ENCODE measurements around the gene MFSD11. TPM values are rescaled to one million over a fixed set of nuclear protein-coding genes. Genes with fewer than 3 reads are reported as not detected.

Gene MFSD11
- total and polyA plus RNA-seq, 2 donors (not counting 3 experiments of a cell fraction or from before 2014, with no cell fraction given): 23.5 to 35.2 TPM

GRCh38 chr17:76737082-76737675 is 740 bp upstream of the MFSD11 start, which contains the start of gene SRSF2:
SRSF2 (minus strand) TSS chr17:76737331; CDS start chr17:76737160, 171 bp downstream.
- Histone ChIP-seq H3K27me3 (ENCODE audit: control insufficient read depth in 2 of 2, insufficient read depth in 2 of 2, low read length in 2 of 2) (no peaks in the 10 kb centered on the region), H3K36me3 (ENCODE audit: control insufficient read depth in 2 of 2, extremely low read depth in 1 of 2, insufficient read depth in 2 of 2, low read length in 2 of 2) (peaks cover 6 to 30% of the 10 kb centered on the region in 2 experiments), H3K27ac (ENCODE audit: insufficient read depth, low read depth, low read length) (peak within 1 kb of the TSS; percentile 92), H3K4me1 (ENCODE audit: control insufficient read depth, extremely low read depth, insufficient read depth, low read length) (peaks cover 38% of the 10 kb centered on the region), H3K9ac (replicated peaks; ENCODE audit: extremely low read depth, insufficient read depth, low read length) (peak within 1 kb of the TSS; percentile 97), H3K9me1 (replicated peaks; ENCODE audit: control insufficient read depth, extremely low read depth, insufficient read depth, low read length) (no peaks in the 10 kb centered on the region), H3K9me3 (replicated peaks; ENCODE audit: control insufficient read depth, insufficient read depth, low read length) (no peaks in the 10 kb centered on the region), H3K79me2 (ENCODE audit: control insufficient read depth, insufficient read depth, low read length) (peaks cover 59% of the 10 kb centered on the region), H3K4me3 (replicated peaks in 1 of 3; ENCODE audit: insufficient read depth in 1 of 3, low read depth in 1 of 3, low read length in 3 of 3) (peak within 1 kb of the TSS; percentile 82 to 96 (median 90)), H4K20me1 (replicated peaks; ENCODE audit: control insufficient read depth, extremely low read depth, insufficient read depth, low read length) (peaks cover 6% of the 10 kb centered on the region), H3K4me2 (ENCODE audit: insufficient read depth, low read length) (peak within 1 kb of the TSS; percentile 99), H2AFZ (ENCODE audit: low read depth, low read length) (peak within 1 kb of the TSS; percentile 87)
- ChIA-PET CTCF (interaction anchor here (2.1 to 3.8 kb wide), 2 partner anchors 10 to 18 kb away, joined by 5 to 22 read pairs; partner anchors contain the start of genes JMJD6 and METTL23), POLR2A (interaction anchor here (0.7 to 2.7 kb wide), 6 partner anchors 9 to 66 kb away, joined by 3 to 21 read pairs (median 4); partner anchors contain the start of genes JMJD6 and METTL23)
- DNase-seq (ENCODE audit: low read depth, low spot score): peak; percentile 99
- FAIRE-seq: peak; percentile 93
- no peak for TF ChIP-seq JUN (IDR thresholded peaks at IDR 0.05; ENCODE audit: borderline replicate concordance, insufficient read depth, insufficient read length, low read depth)
- no peak for TF ChIP-seq CTCF (IDR thresholded peaks at IDR 0.05; ENCODE audit: extremely low read depth in 1 of 2, insufficient read depth in 1 of 2, low read depth in 1 of 2, low read length in 2 of 2)
- no peak for TF ChIP-seq FOS (IDR thresholded peaks at IDR 0.05; ENCODE audit: borderline replicate concordance, insufficient read depth, low read length)
- TF ChIP-seq MYC (IDR thresholded peaks at IDR 0.05; ENCODE audit: low read depth, low read length): peak; percentile 31
- peak; percentile 100 for TF ChIP-seq POLR2AphosphoS5 (IDR thresholded peaks at IDR 0.05; ENCODE audit: insufficient read depth, low read depth, low read length)
- TF ChIP-seq POLR2A (IDR thresholded peaks at IDR 0.05; ENCODE audit: low read depth, low read length): peak; percentile 100
- TSS peak; percentile 32 for BruUV-seq (replicated peaks)
- dilution Hi-C loops (cut with MboI; ENCODE audit: extremely low pct_ligation_motif_present, low sequenced_read_pairs) (no loop called here), intact Hi-C loops (cut with micrococcal nuclease) (loop anchor here (1.0 to 5.0 kb wide), 4 partner anchors 11 to 403 kb away; partner anchors contain the start of genes JMJD6, METTL23 and SEC14L1)
